AG09309 (cell line): Measurements from ENCODE around the gene SAA4.
"Not testable (repeated sequence)": the region's sequence is repeated elsewhere in the genome, so short reads cannot be mapped to it uniquely, and the experiment has no call there.

Experiments used
- DNase-seq: peaks from one replicate; pipeline ENCODE4 v3.0.0-alpha.2; 2010; ENCODE audit warnings: low read depth
- H3K4me3 ChIP-seq: 2 replicates; pipeline ENCODE4 v1.5.1; 2011; ENCODE audit warnings: mild to moderate bottlenecking, low read depth, low read length, moderate library complexity; ENCODE audit not compliant: control insufficient read depth
- TF ChIP-seq, protein P1 (sequence below): IDR thresholded peaks from 2 replicates; pipeline ENCODE4 v1.5.1; 2011; ENCODE audit warnings: mild to moderate bottlenecking, low read depth, low read length, inconsistent platforms; ENCODE audit not compliant: insufficient read depth, control insufficient read depth; ENCODE audit errors: missing control alignments

Gene SAA4

DNA sequence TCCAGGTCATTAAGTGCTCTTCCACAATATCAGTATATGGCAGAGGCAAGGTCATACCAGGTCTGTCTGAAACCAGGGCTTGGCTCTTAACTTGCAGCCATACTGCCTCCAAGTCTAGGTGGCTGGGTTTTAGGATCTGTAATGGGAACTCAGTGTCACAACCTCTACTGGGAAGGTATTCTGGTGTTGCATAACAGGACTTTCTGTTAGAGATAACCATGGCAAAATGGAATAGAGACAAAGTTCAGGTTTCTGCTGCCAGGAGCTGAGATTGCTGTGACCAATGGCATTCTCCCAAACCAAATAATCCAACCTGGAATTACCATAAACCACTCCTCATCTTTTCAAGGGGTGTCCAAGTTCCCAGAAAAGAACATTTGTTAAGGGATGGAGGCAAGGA, 22.7 kb upstream of the SAA4 start:
- no peak overlapping the region for H3K4me3 ChIP-seq
- DNase-seq = no peak
- TF ChIP-seq, protein P1, sequence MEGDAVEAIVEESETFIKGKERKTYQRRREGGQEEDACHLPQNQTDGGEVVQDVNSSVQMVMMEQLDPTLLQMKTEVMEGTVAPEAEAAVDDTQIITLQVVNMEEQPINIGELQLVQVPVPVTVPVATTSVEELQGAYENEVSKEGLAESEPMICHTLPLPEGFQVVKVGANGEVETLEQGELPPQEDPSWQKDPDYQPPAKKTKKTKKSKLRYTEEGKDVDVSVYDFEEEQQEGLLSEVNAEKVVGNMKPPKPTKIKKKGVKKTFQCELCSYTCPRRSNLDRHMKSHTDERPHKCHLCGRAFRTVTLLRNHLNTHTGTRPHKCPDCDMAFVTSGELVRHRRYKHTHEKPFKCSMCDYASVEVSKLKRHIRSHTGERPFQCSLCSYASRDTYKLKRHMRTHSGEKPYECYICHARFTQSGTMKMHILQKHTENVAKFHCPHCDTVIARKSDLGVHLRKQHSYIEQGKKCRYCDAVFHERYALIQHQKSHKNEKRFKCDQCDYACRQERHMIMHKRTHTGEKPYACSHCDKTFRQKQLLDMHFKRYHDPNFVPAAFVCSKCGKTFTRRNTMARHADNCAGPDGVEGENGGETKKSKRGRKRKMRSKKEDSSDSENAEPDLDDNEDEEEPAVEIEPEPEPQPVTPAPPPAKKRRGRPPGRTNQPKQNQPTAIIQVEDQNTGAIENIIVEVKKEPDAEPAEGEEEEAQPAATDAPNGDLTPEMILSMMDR = no peak

DNA sequence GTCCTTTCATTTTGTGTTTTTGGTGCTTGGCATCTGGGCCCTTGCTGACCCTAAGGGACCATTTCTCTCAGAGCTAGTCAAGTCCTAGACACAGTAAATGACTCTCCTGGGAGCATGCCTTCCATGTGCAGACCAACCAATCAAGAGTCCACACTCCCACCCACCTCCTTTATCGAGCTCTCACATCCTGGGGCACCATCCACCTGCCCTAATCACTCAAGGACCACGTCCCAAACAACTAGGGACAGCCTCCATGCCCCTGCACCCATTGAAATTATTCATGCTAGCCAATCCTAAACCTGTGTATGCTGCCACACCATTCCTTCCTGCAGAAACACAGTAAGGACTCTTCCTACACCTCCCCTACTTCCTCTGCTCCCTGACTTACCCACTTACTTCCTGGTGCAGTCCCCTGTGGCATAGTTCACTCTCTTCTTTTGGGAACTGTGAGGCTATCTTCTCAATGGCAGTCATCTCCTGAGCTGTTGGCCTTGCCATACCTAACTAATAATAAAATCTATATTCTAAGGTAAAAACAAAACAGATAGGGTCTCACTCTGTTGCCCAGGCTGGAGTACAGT, 18.3 kb upstream of the SAA4 start:
- TF ChIP-seq, protein P1 = no peak
- H3K4me3 ChIP-seq = no peak overlapping the region

DNA sequence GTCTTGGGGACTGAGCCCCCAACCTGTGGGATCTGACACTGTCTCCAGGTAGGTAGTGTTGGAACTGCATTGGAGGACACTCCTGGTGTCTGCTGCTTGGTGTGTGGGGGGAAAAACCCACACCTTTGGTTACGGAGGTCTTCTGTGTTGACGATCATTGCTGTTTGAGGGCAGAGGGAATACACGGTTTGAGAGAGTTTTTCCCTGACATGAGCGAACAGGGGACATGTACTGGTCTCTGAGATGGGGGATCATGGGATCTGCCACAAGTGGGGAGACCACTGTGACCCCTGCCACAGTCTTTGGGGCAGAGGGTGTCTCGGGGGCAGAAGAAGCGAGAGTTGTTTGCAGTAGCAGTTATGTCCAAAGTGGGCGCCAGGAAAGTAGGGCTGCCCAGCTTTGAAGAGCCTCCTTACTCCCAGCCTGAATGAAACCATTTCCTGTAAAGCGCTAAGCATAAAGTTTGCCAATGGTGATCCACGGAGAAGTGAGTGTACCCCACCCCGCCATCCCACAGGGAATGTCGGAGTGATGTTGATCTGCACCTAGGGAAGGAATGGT, 17.3 kb upstream of the SAA4 start:
- TF ChIP-seq, protein P1 = no peak
- H3K4me3 ChIP-seq = no peak overlapping the region
- DNase-seq = no peak

More for the DNA sequence above, 18.3 kb upstream of the SAA4 start:
- DNase-seq = no peak

DNA sequence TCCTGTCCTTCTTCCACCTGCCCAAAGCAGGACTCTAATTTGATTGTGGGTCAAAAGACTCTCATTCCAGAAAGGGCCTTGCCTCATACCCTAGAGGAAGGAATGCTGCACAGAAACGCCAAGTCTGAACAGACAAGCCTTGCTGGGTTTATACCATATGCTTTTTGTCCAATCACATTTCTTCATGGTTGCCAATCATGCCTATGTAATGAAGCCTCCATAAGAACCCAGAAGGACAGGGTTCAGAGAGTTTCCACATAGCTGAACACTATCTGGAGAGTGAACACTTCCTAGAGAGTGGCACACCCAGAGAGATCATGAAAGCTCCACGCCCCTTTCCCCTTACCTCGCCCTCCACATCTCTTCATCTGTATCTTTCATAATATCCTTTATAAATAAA, 16.6 kb upstream of the SAA4 start:
- no peak for DNase-seq
- no peak overlapping the region for H3K4me3 ChIP-seq
- TF ChIP-seq, protein P1 = peak; percentile 3

DNA sequence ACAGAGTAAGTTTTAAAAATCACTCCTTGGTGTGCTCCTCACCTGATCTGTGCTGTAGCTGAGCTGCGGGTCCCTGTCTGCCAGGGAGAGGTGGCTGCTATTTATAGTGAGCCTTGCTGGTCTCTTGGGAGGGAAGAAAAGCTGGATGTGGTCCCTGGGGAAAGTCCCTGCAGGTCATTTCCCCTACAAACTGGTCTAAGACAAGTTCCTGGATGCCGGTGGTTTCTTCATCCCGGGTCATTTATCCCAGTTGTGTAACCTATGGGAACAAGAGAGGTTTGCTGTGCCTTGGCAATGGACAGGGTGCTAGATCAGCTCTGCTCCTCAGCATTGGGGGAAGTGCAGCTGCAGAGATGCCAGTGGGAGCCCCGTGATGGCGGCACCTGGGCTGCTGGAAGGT, 12.0 kb upstream of the SAA4 start, which contains the start of gene SAA2:
Gene SAA2, minus strand, starts transcription at position 108 of the 400 bp plus-strand sequence. CDS start 657 bp downstream, outside the sequence.
- H3K4me3 ChIP-seq = no peak within 1 kb of the TSS
- DNase-seq = no peak
- TF ChIP-seq, protein P1 = no peak

DNA sequence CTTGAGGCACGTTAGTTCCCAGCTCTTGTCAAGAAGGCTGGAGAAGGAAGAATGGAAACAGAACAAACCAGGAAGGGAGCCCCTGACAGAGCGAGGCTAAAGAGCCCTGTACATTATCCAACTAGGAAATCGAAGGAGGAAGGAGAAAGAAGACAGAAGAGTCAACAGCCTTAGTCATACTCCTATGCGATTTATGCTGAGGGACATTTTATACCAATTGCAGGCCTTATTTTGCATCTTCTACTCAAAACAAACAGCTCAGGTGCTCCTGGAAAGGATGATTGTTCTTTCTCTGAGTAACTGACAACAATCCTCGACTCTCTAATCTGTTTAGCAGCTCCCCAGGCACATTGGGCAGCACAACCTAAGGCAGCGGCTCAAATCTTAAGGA, 10.6 kb upstream of the SAA4 start:
- not testable (repeated sequence) for DNase-seq, H3K4me3 ChIP-seq

DNA sequence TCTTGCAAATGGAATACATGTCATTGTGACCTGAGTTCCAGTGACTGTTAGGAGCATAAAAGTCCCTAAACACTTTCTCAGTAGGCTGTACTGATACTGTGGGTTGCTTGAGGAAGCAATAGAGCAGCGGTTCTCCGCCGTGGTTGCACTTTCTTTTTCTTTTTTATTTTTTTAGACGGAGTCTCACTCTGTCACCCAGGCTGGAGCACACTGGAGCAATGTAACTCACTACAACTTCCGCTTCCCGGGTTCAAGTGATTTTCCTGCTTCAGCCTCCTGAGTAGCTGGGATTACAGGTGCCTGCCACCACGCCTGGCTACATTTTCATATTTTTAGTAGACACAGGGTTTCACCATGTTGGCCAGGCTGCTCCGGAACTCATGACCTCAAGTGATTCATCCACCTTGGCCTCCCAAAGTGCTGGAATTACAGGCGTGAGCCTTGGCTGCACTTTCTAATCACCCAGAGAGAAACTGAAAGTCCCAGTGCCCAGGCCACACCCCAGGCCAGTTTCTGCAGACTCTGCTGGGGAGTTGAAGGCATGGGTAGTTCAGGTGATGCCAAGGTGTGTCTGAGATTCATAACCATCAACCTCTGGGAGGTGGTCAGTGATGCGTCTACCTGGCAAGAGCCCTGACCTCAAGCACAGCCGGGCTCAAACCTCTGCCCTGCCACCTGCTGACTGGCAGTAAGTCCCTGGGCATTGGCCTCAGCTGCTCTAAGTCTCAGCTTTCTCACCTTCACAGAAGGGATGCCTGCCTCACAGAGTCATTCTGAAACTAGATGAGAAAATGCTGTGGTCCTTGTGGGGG, 10.0 kb upstream of the SAA4 start:
- not testable (repeated sequence) for H3K4me3 ChIP-seq, DNase-seq
